Ramos (cell line): Measurements from ENCODE around the gene FBXL19.
"Not testable (repeated sequence)": the region's sequence is repeated elsewhere in the genome, so short reads cannot be mapped to it uniquely, and the experiment has no call there.

Source experiments
- in situ Hi-C: fragments of 300-500 bp; cut with MboI; formaldehyde crosslinking; loops from one replicate; pipeline ENCODE4 v1.14.3; 2022; ENCODE audit warnings: low sequenced_read_pairs; ENCODE audit not compliant: unreplicated experiment

Gene FBXL19

GRCh38 chr16:30923554-30924075, at the start of gene FBXL19:
FBXL19 (plus strand) TSS chr16:30923572; CDS start chr16:30925755, 2,183 bp downstream.
- in situ Hi-C loops = loop anchor here (10.0 kb wide), 1 partner anchor 269 kb away; the partner anchor contains the start of genes FBRS and PRR14

DNA sequence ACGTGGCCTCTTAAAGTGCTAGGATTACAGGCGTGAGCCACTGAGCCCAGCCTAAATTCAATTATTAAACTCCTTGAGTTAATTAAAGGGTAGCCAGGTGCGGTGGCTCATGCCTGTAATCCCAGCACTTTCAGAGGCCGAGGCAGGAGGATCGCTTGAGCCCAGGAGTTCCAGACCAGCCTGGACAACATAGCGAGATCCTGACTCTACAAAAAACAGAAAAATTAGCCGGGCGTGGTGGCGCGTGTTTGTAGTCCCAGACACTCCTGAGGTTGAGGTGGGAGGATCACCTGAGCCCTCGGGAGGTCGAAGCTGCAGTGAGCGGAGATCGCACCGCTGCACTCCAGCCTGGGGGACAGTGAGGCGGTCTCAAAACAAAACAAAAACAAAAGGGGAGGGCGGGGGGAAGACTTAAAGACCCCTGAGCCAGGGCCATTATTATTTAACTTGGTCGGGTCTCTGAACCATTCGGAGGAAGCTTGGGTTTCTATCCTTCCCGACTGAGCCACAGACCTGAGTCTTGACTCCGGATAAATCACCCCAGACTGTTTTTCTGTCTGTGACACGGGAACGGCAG, 49.0 kb upstream of the FBXL19 start:
- in situ Hi-C loops = no loop called here

GRCh38 chr16:30874821-30875717, 48.3 kb upstream of the FBXL19 start:
- in situ Hi-C loops = no loop called here

GRCh38 chr16:30875871-30876801, 47.2 kb upstream of the FBXL19 start:
- in situ Hi-C loops = no loop called here

DNA sequence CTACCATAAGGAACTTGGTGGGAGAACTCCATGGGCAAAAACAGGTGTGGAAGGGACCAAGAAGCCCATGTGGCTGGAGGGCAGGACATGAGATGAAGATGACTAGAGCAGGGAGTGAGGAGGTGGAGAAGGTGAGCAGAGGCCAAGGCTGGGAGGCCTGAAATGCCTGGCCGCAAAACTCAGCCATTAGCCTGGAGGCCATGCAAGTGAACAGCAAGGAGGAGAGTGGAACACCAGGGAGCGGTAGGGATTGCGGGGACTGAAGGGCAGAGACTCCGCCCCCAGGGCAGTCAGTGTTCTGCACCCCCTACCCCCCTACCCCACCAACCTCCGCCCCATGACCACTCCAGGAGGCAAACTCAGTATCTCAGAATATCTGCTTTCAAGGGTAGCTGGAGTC, 46.5 kb upstream of the FBXL19 start:
- in situ Hi-C loops = no loop called here

- in situ Hi-C loops = no loop called here
These were observed 40.7 kb upstream of the FBXL19 start for GRCh38 chr16:30882429-30883310.

DNA sequence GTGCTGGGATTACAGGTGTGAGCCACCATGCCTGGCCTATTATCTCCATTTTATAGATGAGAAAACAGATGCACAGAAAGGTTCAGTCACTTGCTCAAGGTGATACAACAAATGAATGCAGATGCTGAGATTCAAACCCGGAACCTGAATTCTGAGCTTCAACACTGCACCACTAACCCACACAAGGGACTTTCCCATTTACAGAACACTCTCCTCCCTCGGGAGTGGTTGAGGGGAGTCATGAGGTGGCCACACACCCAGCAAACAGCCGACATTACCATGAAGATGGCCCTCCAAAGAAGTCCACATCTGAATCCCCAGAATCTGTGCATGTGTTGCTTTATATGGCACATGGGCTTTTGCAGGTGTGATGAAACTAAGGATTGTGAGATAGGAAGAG, 38.6 kb upstream of the FBXL19 start:
- in situ Hi-C loops = no loop called here

DNA sequence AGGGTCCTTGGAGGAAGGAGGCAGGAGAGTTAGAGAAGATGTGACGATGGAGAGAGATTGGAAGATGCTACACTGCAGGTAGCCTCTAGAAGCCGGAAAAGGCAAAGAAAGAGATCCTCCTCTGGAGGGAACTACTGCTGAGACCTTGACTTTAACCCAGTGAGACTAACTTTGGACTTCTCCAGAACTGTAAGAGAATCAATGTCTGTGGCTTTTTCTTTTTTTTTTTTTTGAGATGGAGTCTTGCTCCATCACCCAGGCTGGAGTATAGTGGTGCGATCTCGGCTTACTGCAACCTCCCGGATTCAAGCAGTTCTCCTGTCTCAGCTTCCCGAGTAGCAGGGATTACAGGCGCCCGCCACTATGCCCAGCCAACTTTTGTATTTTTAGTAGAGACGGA, 38.2 kb upstream of the FBXL19 start:
- in situ Hi-C loops = no loop called here

DNA sequence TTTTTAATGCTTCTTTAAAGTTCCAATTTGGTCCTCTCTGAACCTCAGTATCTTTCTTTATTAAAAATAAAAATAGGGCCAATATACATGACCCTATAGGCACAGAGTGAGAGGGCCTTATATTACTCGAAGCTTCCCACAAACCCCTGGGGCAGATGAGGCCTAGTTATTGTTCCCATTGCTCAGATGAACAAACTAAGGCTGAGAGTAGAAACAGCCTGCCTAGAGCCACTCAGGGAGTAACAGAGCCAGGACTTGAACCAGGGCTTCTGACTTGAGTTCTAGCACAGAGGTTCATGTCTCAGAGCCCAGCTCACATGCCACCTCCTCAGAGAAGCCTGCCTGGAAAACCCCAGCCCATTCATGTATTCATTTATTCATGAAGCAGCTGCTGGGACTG, 37.2 kb upstream of the FBXL19 start:
- in situ Hi-C loops = no loop called here

DNA sequence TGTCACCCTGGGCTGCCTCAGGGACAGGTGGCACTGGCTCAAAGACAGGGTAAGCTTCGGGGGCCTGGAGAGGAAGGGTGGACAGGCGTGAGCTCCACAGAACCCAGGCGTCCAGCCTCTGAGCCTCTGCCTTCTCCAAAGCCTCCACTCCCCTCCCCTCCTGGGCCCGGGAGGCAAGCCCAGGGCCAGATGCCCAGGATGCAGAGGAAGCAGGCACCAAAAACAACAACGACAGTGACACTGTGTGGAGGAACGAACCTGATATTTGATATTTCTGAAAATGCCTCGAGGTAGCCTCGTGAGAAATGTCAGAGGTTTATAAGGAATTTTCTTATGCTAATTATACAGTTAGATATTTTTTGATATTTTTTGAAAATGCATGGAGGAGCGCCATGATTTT, 35.4 kb upstream of the FBXL19 start:
- in situ Hi-C loops = no loop called here

GRCh38 chr16:30888856-30889499, 34.4 kb upstream of the FBXL19 start:
- in situ Hi-C loops = no loop called here

GRCh38 chr16:30889721-30890120, 33.7 kb upstream of the FBXL19 start:
- in situ Hi-C loops = no loop called here

GRCh38 chr16:30891043-30891823, 32.1 kb upstream of the FBXL19 start:
- in situ Hi-C loops = not testable (repeated sequence)

GRCh38 chr16:30892670-30893416, 30.5 kb upstream of the FBXL19 start:
- in situ Hi-C loops = no loop called here

DNA sequence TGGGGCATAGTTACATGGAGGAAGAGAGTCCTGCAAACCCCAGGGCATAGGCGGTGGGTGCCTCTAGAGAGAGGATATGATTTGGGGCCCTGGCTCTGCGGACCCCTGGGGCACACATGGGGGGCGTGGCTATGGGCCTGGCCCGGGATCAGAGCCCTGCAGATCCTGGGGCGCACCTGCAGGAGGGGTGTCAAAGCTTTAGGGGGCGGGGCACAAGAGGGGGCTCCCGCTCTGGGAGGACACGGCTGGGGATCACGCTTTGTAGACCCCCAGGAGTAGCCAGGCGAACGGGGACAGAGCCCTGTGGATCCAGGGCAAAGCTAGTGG, 30.0 kb upstream of the FBXL19 start:
- in situ Hi-C loops = no loop called here

DNA sequence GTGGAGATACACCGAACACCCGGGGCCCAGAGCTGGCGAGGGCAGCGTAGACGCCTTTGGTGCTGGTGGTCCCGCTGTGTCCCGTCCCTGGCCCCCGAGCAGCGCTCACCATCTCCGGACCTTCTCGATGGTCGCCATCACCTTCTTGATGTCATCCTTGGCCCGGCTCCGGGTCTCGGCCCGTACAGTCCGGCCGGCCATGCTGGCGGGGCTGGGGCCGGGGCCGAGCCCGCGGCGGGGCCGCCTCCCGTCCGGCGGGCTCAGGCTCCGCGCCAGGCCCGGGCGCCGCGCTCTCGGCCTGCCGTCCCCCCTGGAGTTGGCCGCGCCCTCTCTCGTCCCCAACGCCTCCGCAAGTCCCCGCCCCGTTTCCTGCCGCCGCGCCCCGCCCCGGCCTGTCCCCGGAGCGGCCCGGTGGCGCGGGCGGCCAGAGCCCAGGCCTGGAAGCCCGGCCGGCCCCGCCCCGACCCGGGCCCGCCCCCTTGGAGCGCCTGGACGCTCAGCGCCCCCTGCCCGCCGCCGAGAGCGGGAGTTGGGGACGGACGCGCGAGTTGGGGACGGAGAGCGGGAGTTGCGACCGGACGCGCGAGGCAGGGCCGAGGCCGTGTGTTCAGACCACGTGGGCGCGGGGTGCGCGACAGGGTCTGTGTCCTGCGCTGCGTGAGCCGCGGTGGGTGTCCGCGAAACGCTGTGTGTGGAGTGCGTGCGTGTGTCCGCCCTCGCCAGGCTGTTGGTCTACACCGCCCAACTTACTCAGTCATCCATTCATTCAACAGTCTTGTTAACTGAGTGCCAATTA, 29.4 kb upstream of the FBXL19 start, which contains the start of gene BCL7C:
Gene BCL7C (minus strand): TSS at position 334 of the 796 bp plus-strand sequence. CDS start 133 bp downstream, at position 201.
- in situ Hi-C loops = no loop called here
